H9 (cell line): ENCODE results near the gene PPP1R18. TPM values are rescaled to one million over a fixed set of nuclear protein-coding genes. Genes with fewer than 3 reads are reported as not detected.

Experiments used
- DNase-seq: peaks from one replicate; pipeline ENCODE4 v3.0.0-alpha.2; 2017
- H2AFZ ChIP-seq: one replicate; pipeline ENCODE4 v1.6.1; 2013; ENCODE audit warnings: mild to moderate bottlenecking, low read length, control low read depth, moderate library complexity
- H2AK5ac ChIP-seq: 2 replicates; pipeline ENCODE4 v1.6.1; 2013; ENCODE audit warnings: low read length, control low read depth, mixed read lengths; ENCODE audit not compliant: insufficient read length
- H2BK120ac ChIP-seq: one replicate; pipeline ENCODE4 v1.6.1; 2013; ENCODE audit warnings: low read depth, mild to moderate bottlenecking, low read length, control low read depth, inconsistent platforms; ENCODE audit not compliant: poor library complexity, severe bottlenecking
- H2BK12ac ChIP-seq: 2 replicates; pipeline ENCODE4 v1.6.1; 2013; ENCODE audit warnings: low read length, control low read depth, mixed read lengths, low read depth; ENCODE audit not compliant: insufficient read length
- H2BK15ac ChIP-seq: 2 replicates; pipeline ENCODE4 v1.6.1; 2013; ENCODE audit warnings: low read depth, low read length, control low read depth
- H2BK20ac ChIP-seq: one replicate; pipeline ENCODE4 v1.6.1; 2013; ENCODE audit warnings: low read depth, mild to moderate bottlenecking, low read length, control low read depth, inconsistent platforms; ENCODE audit not compliant: poor library complexity, severe bottlenecking
- H2BK5ac ChIP-seq: 2 replicates; pipeline ENCODE4 v1.6.1; 2013; ENCODE audit warnings: low read length, control low read depth, mixed read lengths; ENCODE audit not compliant: insufficient read length
- H3K14ac ChIP-seq: 2 replicates; pipeline ENCODE4 v1.6.1; 2013; ENCODE audit warnings: low read length, control low read depth; ENCODE audit not compliant: insufficient read depth
- H3K18ac ChIP-seq: 2 replicates; pipeline ENCODE4 v1.6.1; 2013; ENCODE audit warnings: low read depth, mild to moderate bottlenecking, mixed read lengths, low read length, control low read depth; ENCODE audit not compliant: insufficient read length
- H3K23ac ChIP-seq: 2 replicates; pipeline ENCODE4 v1.6.1; 2013; ENCODE audit warnings: low read length, control low read depth, mixed read lengths, low read depth; ENCODE audit not compliant: insufficient read length
- H3K23me2 ChIP-seq: 2 replicates; pipeline ENCODE4 v1.6.1; 2013; ENCODE audit warnings: low read depth, mild to moderate bottlenecking, mixed read lengths, low read length, control low read depth; ENCODE audit not compliant: insufficient read length, poor library complexity, severe bottlenecking
- H3K27ac ChIP-seq: 2 replicates; pipeline ENCODE4 v1.5.1; 2013; ENCODE audit warnings: low read length, control low read depth, mixed read lengths, low read depth; ENCODE audit not compliant: insufficient read length
- H3K27me3 ChIP-seq: 2 replicates; pipeline ENCODE4 v1.6.1; 2013; ENCODE audit warnings: low read length, control low read depth, inconsistent platforms; ENCODE audit not compliant: insufficient read depth
- H3K4ac ChIP-seq: 2 replicates; pipeline ENCODE4 v1.6.1; 2013; ENCODE audit warnings: low read depth, mild to moderate bottlenecking, control low read depth, inconsistent platforms, low read length, moderate library complexity
- H3K4me1 ChIP-seq: 2 replicates; pipeline ENCODE4 v1.6.1; 2013; ENCODE audit warnings: low read length, control low read depth, inconsistent platforms; ENCODE audit not compliant: insufficient read depth
- H3K4me2 ChIP-seq: 2 replicates; pipeline ENCODE4 v1.6.1; 2013; ENCODE audit warnings: low read length, control low read depth, mixed read lengths; ENCODE audit not compliant: insufficient read length, insufficient read depth
- H3K56ac ChIP-seq: 2 replicates; pipeline ENCODE4 v1.6.1; 2013; ENCODE audit warnings: low read depth, mild to moderate bottlenecking, mixed read lengths, low read length, control low read depth; ENCODE audit not compliant: insufficient read length
- H3K79me1 ChIP-seq: 2 replicates; pipeline ENCODE4 v1.6.1; 2013; ENCODE audit warnings: low read depth, mild to moderate bottlenecking, moderate library complexity, low read length, control low read depth, inconsistent platforms; ENCODE audit not compliant: insufficient read depth, poor library complexity, severe bottlenecking
- H3K79me2 ChIP-seq: 2 replicates; pipeline ENCODE4 v1.6.1; 2013; ENCODE audit warnings: low read length, control low read depth, inconsistent platforms; ENCODE audit not compliant: insufficient read depth
- H3K9ac ChIP-seq: 2 replicates; pipeline ENCODE4 v1.6.1; 2013; ENCODE audit warnings: low read length, control low read depth, mixed read lengths; ENCODE audit not compliant: insufficient read length; ENCODE audit errors: extremely low read depth
- H3K9me3 ChIP-seq: one replicate; pipeline ENCODE4 v1.6.1; 2013; ENCODE audit warnings: low read depth, low read length, inconsistent platforms; ENCODE audit not compliant: control insufficient read depth
- H3T11ph ChIP-seq: one replicate; pipeline ENCODE4 v1.6.1; 2013; ENCODE audit warnings: mild to moderate bottlenecking, low read length, control low read depth, inconsistent platforms
- H4K20me1 ChIP-seq: one replicate; pipeline ENCODE4 v1.6.1; 2013; ENCODE audit not compliant: control insufficient read depth, insufficient read length, insufficient read depth
- H4K5ac ChIP-seq: 2 replicates; pipeline ENCODE4 v1.6.1; 2013; ENCODE audit warnings: low read depth, mild to moderate bottlenecking, mixed read lengths, low read length, control low read depth; ENCODE audit not compliant: insufficient read length
- H4K8ac ChIP-seq: replicated peaks from 2 replicates; pipeline ENCODE4 v1.6.1; 2013; ENCODE audit warnings: low read length, control low read depth, mixed read lengths, low read depth; ENCODE audit not compliant: insufficient read length
- H4K91ac ChIP-seq: 2 replicates; pipeline ENCODE4 v1.6.1; 2013; ENCODE audit warnings: low read depth, mild to moderate bottlenecking, moderate library complexity, mixed read lengths, low read length, control low read depth; ENCODE audit not compliant: insufficient read length
- H3K27ac Mint-ChIP-seq, 3 experiments: 2 replicates in 2 of 3; 3 replicates in 1 of 3; pipeline ENCODE4 v1.8.0; 2020 to 2021; ENCODE audit warnings: mixed read lengths in 3 of 3, mild to moderate bottlenecking in 1 of 3, moderate library complexity in 1 of 3
- H3K27me3 Mint-ChIP-seq: 2 replicates; pipeline ENCODE4 v1.8.0; 2021; ENCODE audit warnings: low read depth, mild to moderate bottlenecking, moderate library complexity, mixed read lengths
- H3K36me3 Mint-ChIP-seq, 3 experiments: 2 replicates in 2 of 3; 3 replicates in 1 of 3; pipeline ENCODE4 v1.8.0; 2020 to 2021; ENCODE audit warnings: low read depth in 3 of 3, mixed read lengths in 3 of 3; ENCODE audit not compliant: insufficient read depth in 1 of 3
- H3K4me1 Mint-ChIP-seq, 2 experiments: 2 replicates each; pipeline ENCODE4 v1.8.0; 2020; ENCODE audit warnings: mixed read lengths in 2 of 2
- H3K4me3 Mint-ChIP-seq, 2 experiments: 2 replicates in 1 of 2; 3 replicates in 1 of 2; pipeline ENCODE4 v1.8.0; 2020 to 2021; ENCODE audit warnings: mild to moderate bottlenecking in 2 of 2, mixed read lengths in 2 of 2, moderate library complexity in 1 of 2
- H3K9me3 Mint-ChIP-seq, 2 experiments: 2 replicates in 1 of 2; 3 replicates in 1 of 2; pipeline ENCODE4 v1.8.0; 2020; ENCODE audit warnings: mild to moderate bottlenecking in 2 of 2, mixed read lengths in 2 of 2, moderate library complexity in 1 of 2
- WGBS: extraction: QIAGEN DNeasy Blood & Tissue Kit; methylation state at CpG from one replicate; pipeline ENCODE4 v1.1.7; 2013; ENCODE audit warnings: missing lambda C conversion rate, low lambda C conversion rate, mixed read lengths; ENCODE audit not compliant: insufficient read length; ENCODE audit errors: extremely low coverage; 5-methylcytosine and 5-hydroxymethylcytosine counted together
- total RNA-seq: library from RNA; stranded (reverse); gene quantifications from 2 replicates; pipeline ENCODE4 v1.2.1, GENCODE V29; 2021
- TF ChIP-seq, protein P1 (sequence below): fragments of 200-600 bp; sonication (generic); conservative IDR thresholded peaks from 3 replicates; pipeline ENCODE4 v1.8.0; 2021; ENCODE audit warnings: antibody characterized with exemption, mild to moderate bottlenecking

PPP1R18 gene
- total RNA-seq, 1 experiment from 2014 or later, result 28.0 TPM

DNA sequence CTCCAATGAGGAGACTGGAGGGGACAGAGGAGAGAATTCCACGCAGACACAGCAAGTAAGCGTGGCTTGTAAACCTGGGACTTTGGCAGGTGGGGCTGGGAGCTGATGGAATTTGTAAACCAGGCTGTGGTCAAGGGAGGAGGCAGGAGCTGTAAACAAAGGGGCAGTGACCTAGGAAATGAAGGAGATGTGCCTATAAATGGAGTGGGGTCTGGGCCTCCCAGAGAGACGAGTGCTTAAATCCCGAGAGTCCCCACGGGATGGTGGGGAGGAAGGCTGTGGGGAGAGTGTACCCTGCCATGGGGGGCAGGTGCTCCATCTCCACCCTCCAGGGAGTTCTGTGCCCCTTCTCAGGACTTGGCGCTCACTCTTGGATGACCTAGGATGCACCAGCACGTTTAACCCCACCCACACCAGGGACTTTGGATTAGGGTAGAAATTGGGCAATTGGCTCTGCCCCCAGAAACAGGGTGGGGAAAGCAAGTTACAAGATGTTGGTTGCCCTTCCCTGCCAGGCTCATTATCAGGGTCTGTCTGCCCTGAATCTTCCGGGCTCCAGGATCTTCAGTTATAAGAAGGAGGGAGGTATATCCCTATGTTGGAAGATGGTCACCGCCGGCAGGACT is 9.7 kb downstream of the PPP1R18 start:
- Histone ChIP-seq H4K8ac (no peak overlapping the region), H2BK15ac (no peak overlapping the region), H2BK5ac (no peak overlapping the region), H3K4ac (no peak overlapping the region), H2AFZ (no peak overlapping the region), H3K79me2 (no peaks in the 10 kb centered on the region), H3K23ac (no peak overlapping the region), H2AK5ac (no peak overlapping the region), H4K5ac (no peak overlapping the region), H3K18ac (no peak overlapping the region), H3T11ph (no peak overlapping the region), H2BK20ac (no peak overlapping the region), H4K91ac (no peak overlapping the region), H3K23me2 (peaks cover 4% of the 10 kb centered on the region), H3K9ac (no peak overlapping the region), H3K79me1 (peaks cover 3% of the 10 kb centered on the region), H3K4me1 (no peaks in the 10 kb centered on the region; the same call in 1 of the 2 replicates), H4K20me1 (no peaks in the 10 kb centered on the region), H3K14ac (no peak overlapping the region), H2BK120ac (no peak overlapping the region), H3K9me3 (no peaks in the 10 kb centered on the region), H3K56ac (no peak overlapping the region), H2BK12ac (no peak overlapping the region), H3K4me2 (no peak overlapping the region), H3K27me3 (no peaks in the 10 kb centered on the region), H3K27ac (no peak overlapping the region)
- H3K36me3 Mint-ChIP-seq, result peaks cover 10 to 30% (median 25%) of the 10 kb centered on the region in 3 experiments; a peak in 6 of 7 replicates
- H3K4me3 Mint-ChIP-seq, result no peak overlapping the region; a peak in 1 of 5 replicates
- no peaks in the 10 kb centered on the region for H3K27me3 Mint-ChIP-seq
- no CpG with 5 or more reads among the region's 10 CpGs for WGBS
- TF ChIP-seq, protein P1, sequence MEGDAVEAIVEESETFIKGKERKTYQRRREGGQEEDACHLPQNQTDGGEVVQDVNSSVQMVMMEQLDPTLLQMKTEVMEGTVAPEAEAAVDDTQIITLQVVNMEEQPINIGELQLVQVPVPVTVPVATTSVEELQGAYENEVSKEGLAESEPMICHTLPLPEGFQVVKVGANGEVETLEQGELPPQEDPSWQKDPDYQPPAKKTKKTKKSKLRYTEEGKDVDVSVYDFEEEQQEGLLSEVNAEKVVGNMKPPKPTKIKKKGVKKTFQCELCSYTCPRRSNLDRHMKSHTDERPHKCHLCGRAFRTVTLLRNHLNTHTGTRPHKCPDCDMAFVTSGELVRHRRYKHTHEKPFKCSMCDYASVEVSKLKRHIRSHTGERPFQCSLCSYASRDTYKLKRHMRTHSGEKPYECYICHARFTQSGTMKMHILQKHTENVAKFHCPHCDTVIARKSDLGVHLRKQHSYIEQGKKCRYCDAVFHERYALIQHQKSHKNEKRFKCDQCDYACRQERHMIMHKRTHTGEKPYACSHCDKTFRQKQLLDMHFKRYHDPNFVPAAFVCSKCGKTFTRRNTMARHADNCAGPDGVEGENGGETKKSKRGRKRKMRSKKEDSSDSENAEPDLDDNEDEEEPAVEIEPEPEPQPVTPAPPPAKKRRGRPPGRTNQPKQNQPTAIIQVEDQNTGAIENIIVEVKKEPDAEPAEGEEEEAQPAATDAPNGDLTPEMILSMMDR, result no peak
- peak overlapping the region in 1 of 3 experiments; percentile 75; a peak in 1 of 7 replicates for H3K27ac Mint-ChIP-seq
- peaks cover 19 to 22% of the 10 kb centered on the region in 2 experiments for H3K4me1 Mint-ChIP-seq
- H3K9me3 Mint-ChIP-seq, result no peaks in the 10 kb centered on the region; a peak in 1 of 5 replicates
- DNase-seq, result no peak
